Stimulated activated CD8-positive, alpha-beta memory T cell treated with anti-CD3 and anti-CD28 coated beads, Interleukin-7, amount 100 ng/mL, for 24 hours (primary cell): ENCODE measurements around the gene GPX1.
"Not testable (repeated sequence)": the region's sequence is repeated elsewhere in the genome, so short reads cannot be mapped to it uniquely, and the experiment has no call there.

Experiments used
- DNase-seq: peaks from one replicate; pipeline ENCODE4 v3.0.0-alpha.2; 2020; ENCODE audit warnings: low read depth

Gene GPX1

DNA sequence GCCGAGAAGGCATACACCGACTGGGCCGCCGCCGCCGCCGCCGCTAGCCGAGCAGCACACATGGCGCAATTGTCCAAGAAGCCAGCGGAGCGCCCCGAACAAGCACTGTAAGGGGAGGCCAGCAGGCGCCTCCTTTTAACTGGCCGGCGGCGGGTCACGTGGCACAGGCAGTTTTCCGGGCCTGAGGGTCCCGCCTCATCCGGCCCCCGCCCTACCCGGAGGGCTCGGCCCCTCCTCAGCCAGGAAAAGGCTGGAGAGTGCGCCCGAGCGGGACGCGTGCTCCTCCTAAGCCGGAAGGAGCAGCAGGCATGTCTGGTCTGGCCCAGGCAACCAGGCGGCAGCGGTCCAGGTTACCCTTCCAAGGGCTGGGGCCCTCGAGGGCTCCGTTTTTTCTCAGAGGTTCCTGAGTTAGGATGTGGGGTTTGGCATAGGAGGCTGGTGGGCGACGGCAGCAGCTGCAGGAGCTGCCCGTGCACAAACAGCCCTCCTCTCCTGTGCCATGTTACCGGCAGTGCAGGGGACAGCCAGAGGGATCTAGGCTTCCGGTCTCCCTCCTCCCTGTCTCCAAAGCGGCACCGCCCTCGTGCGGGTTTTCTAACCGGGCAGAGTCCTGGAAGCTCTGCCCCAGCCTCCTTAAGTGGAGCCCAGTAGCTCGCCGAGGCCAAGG lies at the start of gene GPX1:
TSS of gene GPX1 (minus strand) at position 137 of the 667 bp plus-strand sequence. CDS start at position 62, 75 bp downstream.
- peak; percentile 68 for DNase-seq

DNA sequence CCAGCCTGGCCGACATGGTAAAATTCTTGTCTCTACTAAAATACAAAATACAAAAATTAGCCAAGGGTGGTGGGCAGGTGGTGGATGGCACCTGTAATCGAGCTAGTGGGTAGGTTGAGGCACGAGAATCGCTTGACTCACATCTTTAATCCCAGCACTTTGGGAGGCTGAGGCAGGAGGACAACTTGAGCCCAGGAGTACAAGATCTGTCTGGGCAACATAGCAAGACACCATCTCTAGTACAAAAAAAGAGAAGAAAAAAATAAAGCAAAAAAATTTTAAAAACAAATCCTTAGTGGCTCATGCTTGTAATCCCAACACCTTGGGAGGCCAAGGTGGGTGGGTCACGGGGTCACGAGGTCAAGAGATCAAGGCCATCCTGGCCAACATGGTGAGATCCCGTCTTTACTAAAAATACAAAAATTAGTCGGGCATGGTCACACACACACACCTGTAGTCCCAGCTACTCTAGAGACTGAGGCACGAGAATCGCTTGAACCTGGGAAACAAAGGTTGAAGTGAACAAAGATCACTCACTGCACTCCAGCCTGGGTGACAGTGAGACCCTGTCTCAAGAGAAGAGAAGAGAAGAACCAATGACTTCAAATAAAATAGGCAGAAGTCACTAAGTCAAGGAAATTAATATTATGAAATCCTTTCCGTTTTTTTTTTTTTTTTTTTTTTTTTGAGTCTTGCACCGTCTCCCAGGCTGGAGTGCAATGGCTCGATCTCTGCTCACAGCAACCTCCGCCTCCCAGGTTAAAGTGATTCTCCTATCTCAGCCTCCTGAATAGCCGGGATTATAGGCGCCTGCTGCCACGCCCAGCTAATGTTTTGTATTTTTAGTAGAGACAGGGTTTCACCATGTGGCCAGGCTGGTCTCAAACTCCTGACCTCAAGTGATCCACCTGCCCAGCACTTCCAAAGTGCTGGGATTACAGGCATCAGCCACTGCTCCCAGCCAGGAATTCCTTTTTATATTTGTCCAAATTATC lies 48.7 kb upstream of the GPX1 start:
- no peak for DNase-seq

DNA sequence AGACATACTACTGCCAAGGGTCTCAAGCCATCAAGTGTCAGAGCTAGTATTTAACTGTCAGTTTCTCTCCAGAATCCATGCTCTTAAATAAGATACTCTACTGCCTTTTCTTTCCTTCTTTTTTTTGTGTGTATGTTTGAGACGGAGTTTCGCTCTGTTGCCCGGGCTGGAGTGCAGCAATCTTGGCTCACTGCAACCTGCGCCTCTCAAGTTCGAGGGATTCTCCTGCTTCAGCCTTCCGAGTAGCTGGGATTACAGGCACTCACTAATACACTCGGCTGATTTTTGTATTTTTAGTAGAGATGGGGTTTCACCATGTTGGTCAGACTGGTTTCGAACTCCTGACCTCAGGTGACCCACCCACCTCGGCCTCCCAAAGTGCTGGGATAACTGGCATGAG lies 47.4 kb upstream of the GPX1 start:
- DNase-seq, result not testable (repeated sequence)

DNA sequence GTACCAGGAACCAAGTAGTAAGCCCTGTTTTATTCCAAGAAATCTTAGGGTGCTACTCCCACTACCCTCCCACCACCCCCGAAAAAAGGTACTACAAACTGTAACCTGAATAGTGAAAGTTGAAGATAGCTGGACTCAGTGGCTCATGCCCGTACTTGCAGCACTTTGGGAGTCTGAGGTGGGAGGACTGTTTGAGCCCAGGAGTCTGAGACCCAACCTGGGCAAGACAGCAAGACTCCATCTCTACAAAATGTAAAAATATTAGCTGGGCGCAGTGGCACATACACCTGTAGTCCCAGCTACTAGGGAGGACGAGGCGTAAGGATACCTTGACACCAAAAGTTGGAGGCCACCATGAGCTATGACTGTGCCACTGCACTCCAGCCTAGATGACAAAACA lies 45.7 kb upstream of the GPX1 start:
- DNase-seq, result no peak

DNA sequence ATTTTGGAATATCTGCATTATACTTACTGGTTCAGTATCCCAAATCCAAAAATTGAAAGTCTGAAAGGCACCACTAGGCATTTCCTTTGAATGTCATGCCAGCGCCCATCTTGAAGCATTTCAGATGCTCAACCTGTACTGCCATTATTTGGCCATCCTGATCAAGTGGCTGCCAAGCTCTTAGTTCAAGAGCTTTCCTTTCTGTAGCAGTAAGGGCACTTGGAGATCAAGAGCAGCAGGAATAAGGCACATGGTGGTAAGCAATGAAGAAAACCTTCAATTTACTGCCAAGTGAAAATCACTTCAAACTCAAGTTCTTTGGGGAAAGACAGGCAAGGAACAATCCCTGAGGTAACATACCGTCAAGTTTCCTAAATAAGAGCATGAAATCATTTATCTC lies 43.6 kb upstream of the GPX1 start:
- no peak for DNase-seq

DNA sequence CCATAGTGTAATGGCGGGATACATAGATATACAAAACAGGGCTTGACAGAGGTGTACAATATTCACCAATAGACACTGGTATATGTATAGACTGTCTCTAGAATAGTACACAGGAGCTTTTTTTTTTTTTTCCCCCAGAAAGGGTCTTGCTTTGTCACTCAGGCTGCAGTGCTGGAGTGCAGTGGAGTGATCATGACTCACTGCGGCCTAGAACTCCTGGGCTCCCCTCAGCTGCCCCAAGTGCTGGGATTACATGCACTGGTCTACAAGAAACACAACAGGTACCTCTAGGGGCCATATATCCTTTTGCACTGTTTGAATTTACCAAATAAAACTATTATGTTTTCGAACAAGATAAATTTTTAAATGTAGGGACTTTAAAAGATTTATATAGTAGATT lies 41.3 kb upstream of the GPX1 start:
- DNase-seq, result no peak

DNA sequence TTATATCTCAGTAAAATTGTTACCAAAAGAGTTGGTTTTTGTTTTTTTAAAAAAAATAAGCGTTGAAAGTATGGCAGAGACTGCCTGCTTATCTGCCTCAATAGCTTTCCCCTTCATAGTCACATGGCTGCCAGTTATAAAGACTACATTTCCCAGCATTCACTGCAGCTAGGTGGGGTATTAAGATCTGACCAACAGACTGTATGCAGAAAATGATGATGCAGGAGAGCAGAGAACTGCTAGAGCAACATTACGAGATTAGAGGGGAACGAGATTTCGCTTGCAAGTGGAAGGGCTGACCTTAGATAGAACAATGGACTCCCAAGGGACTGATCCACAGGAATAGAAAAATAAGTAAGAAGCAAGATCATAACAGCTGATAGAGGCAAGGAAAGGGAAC lies 39.3 kb upstream of the GPX1 start:
- DNase-seq, result no peak

DNA sequence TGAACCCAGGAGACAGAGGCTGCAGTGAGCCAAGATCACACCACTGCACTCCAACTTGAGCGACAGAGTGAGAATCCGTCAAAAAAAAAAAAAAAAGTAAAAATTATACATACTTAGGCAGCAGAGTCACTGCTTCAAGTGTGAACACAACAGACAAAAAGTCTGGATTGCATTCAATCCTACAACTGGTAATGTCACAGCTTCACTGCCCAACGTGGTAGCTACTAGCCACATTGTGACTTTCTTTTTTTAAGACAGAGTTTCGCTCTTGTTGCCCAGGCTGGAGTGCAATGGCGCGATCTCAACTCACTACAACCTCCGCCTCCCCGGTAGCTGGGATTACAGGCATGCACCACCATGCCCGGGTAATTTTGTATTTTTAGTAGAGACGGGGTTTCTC lies 33.2 kb upstream of the GPX1 start:
- not testable (repeated sequence) for DNase-seq

DNA sequence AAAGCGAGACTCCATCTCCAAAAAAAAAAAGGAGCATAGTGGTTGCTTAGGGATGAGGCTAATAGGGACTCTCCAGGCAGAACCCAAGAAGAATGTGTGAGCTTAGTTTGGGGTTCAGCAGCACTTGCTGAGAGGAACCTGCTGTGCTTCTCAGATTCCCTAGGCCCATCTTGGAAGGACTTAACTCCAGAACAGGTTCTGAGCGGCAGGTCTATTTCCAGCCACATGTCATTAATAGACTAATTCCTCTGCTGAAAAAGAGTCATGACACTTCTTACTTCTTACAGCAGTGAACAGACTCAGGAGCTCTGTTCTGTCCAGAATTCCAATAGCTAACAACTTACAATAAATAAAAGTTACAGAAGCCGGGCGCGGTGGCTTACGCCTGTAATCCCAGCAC lies 31.1 kb upstream of the GPX1 start:
- DNase-seq, result no peak

DNA sequence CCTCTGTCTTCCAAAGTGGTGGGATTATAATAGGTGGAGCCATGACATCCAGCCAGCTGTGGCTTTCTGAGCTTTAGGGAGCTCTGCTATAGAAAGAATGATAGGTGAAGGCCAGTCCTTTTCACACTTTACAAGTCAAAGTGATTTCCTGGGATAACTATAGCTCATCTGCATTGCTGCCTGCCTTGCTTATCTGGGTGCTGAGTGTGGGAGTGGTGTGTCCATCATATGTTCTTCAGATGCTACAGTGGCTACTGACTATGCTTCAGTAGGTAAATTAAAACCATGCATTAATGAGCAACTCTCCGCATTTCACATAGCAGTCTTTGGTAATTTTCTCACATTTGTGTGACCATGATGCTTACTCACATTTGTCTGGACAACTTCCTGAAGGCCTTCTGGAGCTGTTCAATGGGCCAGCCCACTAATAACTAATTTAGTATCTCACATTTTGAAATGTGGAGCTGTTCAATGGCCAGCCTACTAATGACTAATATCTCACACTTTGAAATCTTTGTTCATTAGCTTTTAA lies 30.2 kb upstream of the GPX1 start:
- no peak for DNase-seq

DNA sequence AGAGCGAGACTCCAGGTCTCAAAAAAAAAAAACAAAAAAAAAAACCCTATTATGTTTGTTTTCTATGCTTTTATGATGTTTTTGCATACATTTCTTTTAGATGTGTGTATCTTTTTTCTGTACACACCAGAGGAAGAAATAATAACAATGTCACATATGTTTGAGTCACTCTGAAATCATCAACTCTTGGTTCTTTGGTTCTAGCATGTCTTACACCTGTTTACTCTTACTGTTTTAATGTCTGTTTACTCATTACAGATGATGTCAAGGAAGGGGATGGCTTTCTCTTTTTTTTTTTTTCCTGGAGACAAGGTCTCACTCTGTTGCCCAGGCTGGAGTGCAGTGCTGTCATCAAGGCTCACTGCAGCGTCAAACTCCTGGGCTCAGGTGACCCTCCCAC lies 29.6 kb upstream of the GPX1 start:
- DNase-seq, result no peak

DNA sequence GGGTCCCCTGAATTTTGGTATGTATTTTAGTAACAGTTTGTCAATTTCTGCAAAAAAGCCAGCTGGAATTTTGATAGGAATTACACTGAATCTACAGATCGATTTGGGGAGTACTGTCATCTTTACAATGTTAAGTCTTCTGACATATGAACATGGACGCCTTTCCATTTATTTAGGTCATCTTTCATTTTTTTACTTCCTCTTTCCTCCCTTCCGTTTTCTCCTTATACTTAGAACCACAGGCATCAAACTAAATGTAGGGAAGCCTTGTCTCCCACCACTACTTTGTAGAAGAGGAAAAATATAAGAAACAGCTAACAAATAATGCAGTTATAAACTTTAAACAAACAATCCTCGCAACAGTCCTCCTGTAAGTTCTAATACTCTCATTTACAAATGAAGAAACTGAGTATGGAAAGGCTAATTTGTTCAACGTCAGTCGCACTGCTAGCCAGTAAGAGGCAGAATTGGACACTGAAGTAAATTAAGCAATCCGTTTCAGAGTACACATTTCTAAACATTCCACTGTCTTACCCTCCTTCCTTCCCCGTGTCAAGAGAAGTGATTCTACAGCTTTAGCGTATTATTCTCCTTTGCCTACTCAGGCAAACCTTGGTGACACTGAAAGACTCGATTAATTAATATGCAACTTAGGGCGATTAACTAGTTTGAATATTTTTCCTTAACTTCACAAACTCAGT lies 28.1 kb upstream of the GPX1 start:
- no peak for DNase-seq

DNA sequence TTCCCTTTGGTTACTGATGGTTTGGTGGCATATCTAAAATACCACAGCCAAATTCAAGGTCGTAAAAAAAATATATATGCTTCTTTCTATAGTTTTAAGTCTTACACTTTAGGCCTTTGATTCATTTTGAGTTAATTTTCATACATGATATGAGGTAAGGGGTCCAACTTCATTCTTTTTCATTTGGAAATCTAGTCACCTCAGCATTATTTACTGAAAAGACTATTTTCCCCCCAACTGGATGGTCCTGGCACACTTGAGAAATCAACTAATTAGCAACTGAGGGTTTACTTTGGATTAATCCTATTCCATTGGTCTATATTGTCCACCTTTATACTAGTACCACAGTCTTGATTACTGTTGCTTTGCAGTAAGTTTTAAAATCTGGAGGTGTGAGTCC lies 27.5 kb upstream of the GPX1 start:
- DNase-seq, result no peak

DNA sequence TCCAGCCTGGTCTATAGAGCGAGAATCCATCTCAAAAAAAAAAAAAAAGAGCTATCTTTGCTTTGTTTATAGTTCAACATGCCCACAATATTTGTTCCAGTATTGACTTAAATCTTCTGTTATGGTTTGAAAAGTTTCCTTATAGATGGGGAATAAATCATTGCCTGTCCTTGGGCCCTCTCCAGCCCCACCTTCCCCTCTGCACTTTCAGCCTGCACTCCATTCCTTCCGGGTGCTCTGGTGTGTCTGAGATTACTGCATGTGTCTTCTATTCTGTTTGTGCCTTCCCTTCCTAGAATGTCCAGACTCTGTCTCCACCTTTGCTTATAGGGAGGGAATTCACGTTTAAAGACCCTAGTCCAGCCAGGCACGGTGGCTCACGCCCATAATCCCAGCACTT lies 25.2 kb upstream of the GPX1 start:
- no peak for DNase-seq

DNA sequence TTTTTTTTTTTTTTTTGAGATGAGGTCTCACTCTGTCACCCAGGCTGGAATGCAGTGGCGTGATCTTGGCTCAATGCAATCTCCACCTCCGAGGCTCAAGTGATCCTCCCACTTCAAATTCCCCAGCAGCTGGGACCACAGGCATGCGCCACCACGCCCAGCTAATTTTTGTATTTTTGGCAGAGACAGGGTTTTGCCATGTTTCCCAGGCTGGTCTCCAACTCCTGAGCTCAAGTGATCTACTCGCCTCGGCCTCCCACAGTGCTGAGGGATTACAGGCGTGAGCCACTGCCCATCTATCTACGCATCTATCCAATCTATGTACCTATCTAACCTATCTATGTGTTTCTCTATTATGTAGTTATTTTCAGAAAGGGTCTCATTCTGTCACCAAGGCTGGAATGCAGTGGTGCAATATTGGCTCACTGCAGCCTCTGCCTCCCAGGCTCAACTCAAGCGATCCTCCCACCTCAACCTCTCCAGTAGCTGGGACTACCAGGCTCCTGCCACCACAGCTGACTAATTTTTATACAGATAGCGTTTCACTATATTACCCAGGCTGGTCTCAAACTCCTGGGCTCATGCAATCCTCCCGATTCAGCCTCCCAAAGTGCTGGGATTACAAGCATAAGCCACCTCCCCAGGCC lies 20.2 kb upstream of the GPX1 start:
- DNase-seq, result no peak

DNA sequence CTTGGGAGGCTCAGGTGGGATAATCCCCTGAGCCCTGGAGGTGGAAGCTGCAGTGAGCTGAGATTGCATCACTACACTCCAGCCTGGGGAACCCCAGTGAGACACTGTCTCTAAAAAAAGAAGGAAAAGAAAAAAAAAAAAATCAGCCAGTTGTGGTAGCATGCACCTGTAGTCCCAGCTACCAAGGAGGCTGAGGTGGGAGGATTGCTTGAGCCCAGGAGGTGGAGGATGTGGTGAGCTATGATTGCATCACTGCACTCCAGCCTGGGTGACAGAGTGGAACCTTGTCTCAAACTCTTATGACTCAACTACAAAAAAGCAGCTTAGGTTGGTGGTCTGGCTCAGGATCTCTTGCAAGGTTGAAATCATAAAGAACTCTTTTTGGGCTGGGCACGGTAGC lies 19.3 kb upstream of the GPX1 start:
- peak; percentile 4 for DNase-seq

DNA sequence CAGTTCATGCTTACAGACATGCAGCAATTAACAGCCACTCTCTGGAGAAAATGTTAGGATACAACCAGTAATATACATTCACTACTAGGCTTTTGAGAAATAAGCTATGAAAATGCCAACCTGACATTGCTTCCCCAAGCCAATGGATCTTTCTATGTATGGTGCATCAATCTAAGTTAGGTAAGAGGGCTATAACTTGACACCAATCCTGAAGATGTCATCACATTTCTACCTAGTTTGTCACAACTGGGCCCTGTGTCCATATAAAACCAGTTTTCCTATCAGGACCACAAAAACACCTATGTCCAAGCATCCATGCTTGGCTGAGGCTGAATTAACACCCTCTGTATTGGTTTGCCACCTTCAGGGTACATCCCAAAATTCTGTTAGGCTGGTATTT lies 13.8 kb upstream of the GPX1 start:
- no peak for DNase-seq

DNA sequence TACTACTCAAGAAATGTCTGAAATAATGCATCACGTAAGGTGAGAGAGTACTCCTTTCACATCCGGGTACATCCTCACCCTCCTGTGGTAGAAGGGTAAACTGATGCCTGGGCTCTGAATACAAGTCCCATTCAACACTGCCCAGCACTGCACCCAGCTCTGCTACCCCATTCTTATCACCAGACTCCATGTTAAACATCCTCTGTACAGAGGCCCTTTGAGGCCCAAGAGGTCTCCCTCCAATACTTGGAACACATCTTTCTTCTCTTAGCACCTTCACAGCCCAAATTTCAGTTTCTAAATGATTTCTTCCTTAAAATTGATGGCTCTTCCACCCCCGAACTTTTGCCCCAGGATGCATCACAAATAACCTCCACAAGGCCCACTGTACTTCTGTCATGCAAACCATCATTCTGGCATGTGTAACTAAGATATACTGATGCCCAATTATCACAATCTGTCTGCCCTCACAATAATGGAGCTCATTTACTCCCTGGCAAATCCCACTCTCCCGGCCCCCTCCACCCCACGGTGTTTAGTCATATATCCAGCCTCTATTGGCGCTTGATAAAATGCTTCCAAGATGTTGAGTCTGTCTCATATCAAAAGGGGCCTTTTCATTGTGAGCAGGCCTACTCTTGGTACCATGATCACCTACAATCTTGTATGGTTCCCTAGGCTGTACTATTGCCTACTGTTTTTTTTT lies 12.6 kb upstream of the GPX1 start:
- DNase-seq, result no peak

DNA sequence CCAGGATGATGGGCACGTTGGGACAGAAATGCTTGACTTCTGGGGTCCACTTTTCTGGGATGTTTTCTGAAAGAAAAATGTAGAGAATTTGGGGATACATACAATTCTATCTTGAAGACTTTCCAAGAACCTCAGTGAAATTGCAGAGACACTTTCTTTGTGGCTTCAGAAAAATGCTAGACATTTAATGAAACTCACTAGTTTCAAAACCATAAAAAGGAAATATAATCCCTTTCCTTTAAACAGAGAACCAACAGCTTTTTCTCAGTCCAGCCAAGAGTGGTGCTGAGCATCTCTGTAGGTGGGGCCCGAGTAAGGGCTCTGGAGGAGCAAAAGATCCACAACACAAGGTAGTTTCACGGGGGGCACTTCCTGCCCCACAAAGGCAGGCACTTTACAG lies 4.4 kb upstream of the GPX1 start:
- no peak for DNase-seq

DNA sequence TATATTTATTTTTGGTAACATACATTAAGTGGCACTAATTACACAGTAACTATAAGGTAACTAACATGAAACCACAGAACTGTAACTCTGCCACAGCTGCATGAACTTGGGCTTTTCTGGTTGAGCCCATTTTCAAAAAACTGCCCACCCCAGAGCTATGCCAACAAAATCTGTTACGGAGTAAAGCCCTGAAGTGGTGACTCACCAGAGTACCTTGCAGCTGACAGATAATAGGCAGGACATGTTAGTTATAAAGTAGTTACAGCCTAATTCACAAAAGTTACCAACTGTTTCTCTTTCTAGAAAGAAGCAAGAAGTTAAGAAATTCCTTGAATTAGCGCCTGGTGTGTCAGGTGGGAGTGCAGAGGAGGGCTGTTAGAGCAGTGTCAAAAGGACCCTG lies 1.5 kb upstream of the GPX1 start:
- no peak for DNase-seq

DNA sequence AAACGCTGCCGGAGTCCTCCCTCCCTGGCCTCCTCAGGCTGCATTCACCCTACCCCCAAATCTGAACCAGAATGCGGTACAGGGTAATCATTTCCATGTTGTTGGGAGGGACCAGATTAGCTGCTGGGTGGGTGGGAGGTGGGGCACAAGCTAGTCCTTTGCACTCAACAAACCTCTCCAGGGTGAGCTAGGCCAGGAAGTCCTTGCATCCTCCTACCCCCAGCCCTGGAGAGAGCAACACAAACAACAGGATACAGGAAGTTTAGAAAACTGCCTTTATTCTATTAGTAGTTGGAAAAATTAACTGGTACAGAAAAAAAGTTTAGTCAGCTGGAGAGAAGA lies 702 bp upstream of the GPX1 start:
- DNase-seq, result no peak
